Measurements from ENCODE around the gene MATCAP1.
A peak's percentile ranks its signal among the peaks of the same experiment; 100 is the strongest.

MATCAP1 gene

GRCh38 chr16:67154578-67155294 lies 29.0 kb downstream of the MATCAP1 start:
- Histone ChIP-seq H3K9me3 (ENCODE audit: insufficient read depth, low read length, severe bottlenecking) (no peaks in the 10 kb centered on the region), H3K27me3 (ENCODE audit: insufficient read depth, low read length, poor library complexity) (no peaks in the 10 kb centered on the region), H3K4me2 (ENCODE audit: insufficient read depth, low read length) (peak overlapping the region; percentile 62), H3K9ac (ENCODE audit: low read depth, low read length) (no peak overlapping the region), H3K36me3 (ENCODE audit: insufficient read depth, low read length) (peaks cover 4% of the 10 kb centered on the region; the same call in 1 of the 2 replicates), H3K79me2 (ENCODE audit: insufficient read depth, low read length) (no peaks in the 10 kb centered on the region), H3K4me1 (ENCODE audit: insufficient read depth, low read length) (peaks cover 31% of the 10 kb centered on the region), H2AFZ (ENCODE audit: low read depth, low read length) (no peak overlapping the region), H4K20me1 (ENCODE audit: insufficient read depth, low read length) (peaks cover 35% of the 10 kb centered on the region), H3K4me3 (ENCODE audit: low read depth in 1 of 2, low read length in 2 of 2) (peak overlapping the region in 1 of 2 experiments; percentile 38; a peak in 1 of 4 replicates), H3K27ac (ENCODE audit: low read length) (no peak overlapping the region)
- TF ChIP-seq EZH2 (IDR thresholded peaks at IDR 0.05; ENCODE audit: borderline replicate concordance, low read depth, low read length, severe bottlenecking) (no peak), CTCF (IDR thresholded peaks at IDR 0.05; ENCODE audit: borderline replicate concordance, extremely low read depth, low read length, poor library complexity, severe bottlenecking) (no peak)
- ATAC-seq (ENCODE audit: insufficient read depth, low read depth) (no peak), DNase-seq (no peak)

GRCh38 chr16:67151431-67152097 lies 32.2 kb downstream of the MATCAP1 start:
- Histone ChIP-seq H3K27me3 (ENCODE audit: insufficient read depth, low read length, poor library complexity) (no peaks in the 10 kb centered on the region), H3K36me3 (ENCODE audit: insufficient read depth, low read length) (peaks cover 28% of the 10 kb centered on the region), H3K4me2 (ENCODE audit: insufficient read depth, low read length) (no peak overlapping the region), H2AFZ (ENCODE audit: low read depth, low read length) (no peak overlapping the region), H3K9ac (ENCODE audit: low read depth, low read length) (no peak overlapping the region), H4K20me1 (ENCODE audit: insufficient read depth, low read length) (peaks cover 27% of the 10 kb centered on the region), H3K9me3 (ENCODE audit: insufficient read depth, low read length, severe bottlenecking) (no peaks in the 10 kb centered on the region), H3K79me2 (ENCODE audit: insufficient read depth, low read length) (no peaks in the 10 kb centered on the region), H3K4me1 (ENCODE audit: insufficient read depth, low read length) (peaks cover 13% of the 10 kb centered on the region), H3K4me3 (ENCODE audit: low read depth in 1 of 2, low read length in 2 of 2) (no peak overlapping the region), H3K27ac (ENCODE audit: low read length) (no peak overlapping the region)
- no peak for DNase-seq
- ATAC-seq (ENCODE audit: insufficient read depth, low read depth) = no peak
- TF ChIP-seq CTCF (IDR thresholded peaks at IDR 0.05; ENCODE audit: borderline replicate concordance, extremely low read depth, low read length, poor library complexity, severe bottlenecking) (no peak), EZH2 (IDR thresholded peaks at IDR 0.05; ENCODE audit: borderline replicate concordance, low read depth, low read length, severe bottlenecking) (no peak)

- Histone ChIP-seq H3K9ac (ENCODE audit: low read depth, low read length) (no peak within 1 kb of the TSS), H4K20me1 (ENCODE audit: insufficient read depth, low read length) (peaks cover 21% of the 10 kb centered on the region), H3K9me3 (ENCODE audit: insufficient read depth, low read length, severe bottlenecking) (no peaks in the 10 kb centered on the region), H3K4me2 (ENCODE audit: insufficient read depth, low read length) (no peak within 1 kb of the TSS), H3K27ac (ENCODE audit: low read length) (no peak within 1 kb of the TSS), H2AFZ (ENCODE audit: low read depth, low read length) (no peak within 1 kb of the TSS), H3K36me3 (ENCODE audit: insufficient read depth, low read length) (peaks cover 34% of the 10 kb centered on the region), H3K27me3 (ENCODE audit: insufficient read depth, low read length, poor library complexity) (no peaks in the 10 kb centered on the region), H3K4me1 (ENCODE audit: insufficient read depth, low read length) (peaks cover 12% of the 10 kb centered on the region), H3K79me2 (ENCODE audit: insufficient read depth, low read length) (no peaks in the 10 kb centered on the region), H3K4me3 (ENCODE audit: low read depth in 1 of 2, low read length in 2 of 2) (no peak within 1 kb of the TSS)
- no peak for TF ChIP-seq CTCF (IDR thresholded peaks at IDR 0.05; ENCODE audit: borderline replicate concordance, extremely low read depth, low read length, poor library complexity, severe bottlenecking)
- no peak for TF ChIP-seq EZH2 (IDR thresholded peaks at IDR 0.05; ENCODE audit: borderline replicate concordance, low read depth, low read length, severe bottlenecking)
- ATAC-seq (ENCODE audit: insufficient read depth, low read depth) (no peak), DNase-seq (no peak)
Measured at GRCh38 chr16:67150833-67151396, 32.8 kb downstream of the MATCAP1 start, which contains the start of gene B3GNT9. Gene B3GNT9 (minus strand): TSS chr16:67150998. CDS start chr16:67150485, 513 bp downstream.
